Measurements from ENCODE around the gene TIMM23.
"Not testable (repeated sequence)": the region's sequence is repeated elsewhere in the genome, so short reads cannot be mapped to it uniquely, and the experiment has no call there.

- not testable (repeated sequence) for TF ChIP-seq CTCF (conservative IDR thresholded peaks at IDR 0.05; ENCODE audit: low read depth, low read length); RAD21 (IDR thresholded peaks at IDR 0.05; ENCODE audit: low read length)
Observed at GRCh38 chr10:46049497-46049831, 77.2 kb downstream of the TIMM23 start.
